ENCODE data around the gene DOCK4. TPM values are rescaled to one million over a fixed set of nuclear protein-coding genes. Genes with fewer than 3 reads are reported as not detected.

The DOCK4 gene
- total RNA-seq, 1 experiment from 2014 or later, result 4.9 TPM

- Histone ChIP-seq H3K27ac (ENCODE audit: insufficient read length, low read depth, low read length) (no peak overlapping the region), H2BK12ac (ENCODE audit: insufficient read length, low read depth, low read length) (no peak overlapping the region), H4K8ac (replicated peaks; ENCODE audit: insufficient read length, low read depth, low read length) (no peak overlapping the region), H3K4ac (ENCODE audit: low read depth, low read length) (no peak overlapping the region), H2BK5ac (ENCODE audit: insufficient read length, low read length) (no peak overlapping the region), H4K20me1 (ENCODE audit: control insufficient read depth, insufficient read depth, insufficient read length) (no peaks in the 10 kb centered on the region), H3K23ac (ENCODE audit: insufficient read length, low read depth, low read length) (no peak overlapping the region), H3K56ac (ENCODE audit: insufficient read length, low read depth, low read length) (no peak overlapping the region), H3K4me2 (ENCODE audit: insufficient read depth, insufficient read length, low read length) (no peak overlapping the region), H3K18ac (ENCODE audit: insufficient read length, low read depth, low read length) (no peak overlapping the region), H3K14ac (ENCODE audit: insufficient read depth, low read length) (no peak overlapping the region), H3K27me3 (ENCODE audit: insufficient read depth, low read length) (no peaks in the 10 kb centered on the region), H2BK120ac (ENCODE audit: low read depth, low read length, poor library complexity, severe bottlenecking) (no peak overlapping the region), H3K23me2 (ENCODE audit: insufficient read length, low read depth, low read length, poor library complexity, severe bottlenecking) (no peaks in the 10 kb centered on the region), H3K9me3 (ENCODE audit: control insufficient read depth, low read depth, low read length) (no peaks in the 10 kb centered on the region), H4K5ac (ENCODE audit: insufficient read length, low read depth, low read length) (no peak overlapping the region), H2AFZ (ENCODE audit: low read length) (no peak overlapping the region), H2AK5ac (ENCODE audit: insufficient read length, low read length) (no peak overlapping the region), H3K9ac (ENCODE audit: extremely low read depth, insufficient read length, low read length) (no peak overlapping the region), H4K91ac (ENCODE audit: insufficient read length, low read depth, low read length) (no peak overlapping the region), H2BK15ac (ENCODE audit: low read depth, low read length) (no peak overlapping the region), H3T11ph (ENCODE audit: low read length) (no peak overlapping the region), H2BK20ac (ENCODE audit: low read depth, low read length, poor library complexity, severe bottlenecking) (no peak overlapping the region), H3K4me1 (ENCODE audit: insufficient read depth, low read length) (no peaks in the 10 kb centered on the region), H3K79me2 (ENCODE audit: insufficient read depth, low read length) (no peaks in the 10 kb centered on the region), H3K79me1 (ENCODE audit: insufficient read depth, low read depth, low read length, poor library complexity, severe bottlenecking) (no peaks in the 10 kb centered on the region)
- Mint-ChIP-seq H3K27ac (no peak overlapping the region), H3K27me3 (ENCODE audit: low read depth) (no peaks in the 10 kb centered on the region; the same call in 1 of the 2 replicates), H3K9me3 (no peaks in the 10 kb centered on the region), H3K36me3 (ENCODE audit: insufficient read depth in 1 of 3, low read depth in 3 of 3) (no peaks in the 10 kb centered on the region; a peak in 1 of 7 replicates), H3K4me1 (peaks cover 0 to 7% of the 10 kb centered on the region in 2 experiments; a peak in 2 of 4 replicates), H3K4me3 (no peak overlapping the region)
- no peak for DNase-seq
- TF ChIP-seq CTCF (conservative IDR thresholded peaks at IDR 0.05), result no peak
Measured at GRCh38 chr7:111677848-111678247, 528.4 kb downstream of the DOCK4 start.
